Right ventricle myocardium inferior (tissue), 1 donor: ENCODE data around the gene TSPAN31. TPM values are rescaled to one million over a fixed set of nuclear protein-coding genes. Genes with fewer than 3 reads are reported as not detected.
"Not testable (repeated sequence)": the region's sequence is repeated elsewhere in the genome, so short reads cannot be mapped to it uniquely, and the experiment has no call there.

ENCODE experiments used
- ATAC-seq: fragments of 200-7000 bp; cut with Tn5 transposase; one replicate; pipeline ENCODE4 v1.9.1; 2020; ENCODE audit warnings: mild to moderate bottlenecking, moderate library complexity
- DNase-seq: peaks from one replicate; pipeline ENCODE4 v3.0.0; 2021; ENCODE audit errors: missing footprints
- intact Hi-C: fragments of 100-400 bp; cut with DNase I; formaldehyde crosslinking; loops from one replicate; pipeline ENCODE4 v1.11.0; 2022
- total RNA-seq: library from RNA; stranded (reverse); fragmentation: NEBNext Ultra II Directional; extraction: Animal tissue kit (Norgen Biotek cat#: 25700); gene quantifications from one replicate; pipeline ENCODE4 v1.2.1, GENCODE V29; 2021
- donor health status: DM: no; HTN: yes; CAD: no; lungs with severe emphysema.

TSPAN31 gene
- total RNA-seq, 1 donor from 2014 or later = 27.9 TPM

- no peak for ATAC-seq
- DNase-seq = no peak
- intact Hi-C loops = no loop called here
Observed at GRCh38 chr12:57760347-57760982, 15.6 kb downstream of the TSPAN31 start.

GRCh38 chr12:57761391-57761998 lies 16.7 kb downstream of the TSPAN31 start:
- ATAC-seq (no peak), DNase-seq (no peak)
- intact Hi-C loops = no loop called here

GRCh38 chr12:57762463-57762862 lies 17.6 kb downstream of the TSPAN31 start:
- DNase-seq (no peak), ATAC-seq (no peak)
- intact Hi-C loops = no loop called here

GRCh38 chr12:57763881-57764661 lies 19.2 kb downstream of the TSPAN31 start:
- ATAC-seq = no peak
- intact Hi-C loops = no loop called here
- no peak for DNase-seq

- ATAC-seq = no peak
- DNase-seq = no peak
- intact Hi-C loops = no loop called here
Observed at GRCh38 chr12:57764662-57765002, 19.8 kb downstream of the TSPAN31 start.

GRCh38 chr12:57765003-57765697 lies 20.3 kb downstream of the TSPAN31 start:
- intact Hi-C loops = no loop called here
- ATAC-seq (peak; percentile 55), DNase-seq (peak; percentile 67)

- intact Hi-C loops = no loop called here
- no peak for ATAC-seq
- peak; percentile 70 for DNase-seq
Observed at GRCh38 chr12:57765698-57766463, 21.0 kb downstream of the TSPAN31 start.

GRCh38 chr12:57766464-57767304 lies 21.8 kb downstream of the TSPAN31 start, which contains the start of gene CYP27B1:
TSS of gene CYP27B1 (minus strand) at chr12:57767078. CDS start at chr12:57767041, 37 bp downstream.
- intact Hi-C loops = no loop called here
- DNase-seq (peak; percentile 72), ATAC-seq (no peak)

- intact Hi-C loops = no loop called here
- ATAC-seq = no peak
- DNase-seq = no peak
Observed at GRCh38 chr12:57767305-57767698, 22.5 kb downstream of the TSPAN31 start.

- intact Hi-C loops = no loop called here
- ATAC-seq = no peak
- DNase-seq = no peak
Observed at GRCh38 chr12:57767876-57768275, 23.0 kb downstream of the TSPAN31 start.

- ATAC-seq (no peak), DNase-seq (no peak)
- intact Hi-C loops = no loop called here
Observed at GRCh38 chr12:57769594-57769993, 24.8 kb downstream of the TSPAN31 start.

- DNase-seq = no peak
- no peak for ATAC-seq
- intact Hi-C loops = no loop called here
Observed at GRCh38 chr12:57770734-57771133, 25.9 kb downstream of the TSPAN31 start.

- DNase-seq (peak; percentile 92), ATAC-seq (peak; percentile 78)
- intact Hi-C loops = no loop called here
Observed at GRCh38 chr12:57771236-57771872, 26.5 kb downstream of the TSPAN31 start.

- intact Hi-C loops = no loop called here
- DNase-seq (peak; percentile 97), ATAC-seq (peak; percentile 96)
Observed at GRCh38 chr12:57771873-57772428, 27.1 kb downstream of the TSPAN31 start, which contains the start of gene METTL1. TSS of gene METTL1 (minus strand) at chr12:57772105. CDS start at chr12:57772083, 22 bp downstream.

GRCh38 chr12:57772429-57773322 lies 27.8 kb downstream of the TSPAN31 start, which contains the start of gene EEF1AKMT3:
TSS of gene EEF1AKMT3 (plus strand) at chr12:57772614. CDS start at chr12:57772725, 111 bp downstream.
- intact Hi-C loops = no loop called here
- peak; percentile 76 for DNase-seq
- ATAC-seq = peak; percentile 61

- intact Hi-C loops, ATAC-seq, DNase-seq: not testable (repeated sequence)
Observed at GRCh38 chr12:57774634-57775033, 29.8 kb downstream of the TSPAN31 start.
